ENCODE results near the gene HLA-DRB5.
"Not testable (repeated sequence)": the region's sequence is repeated elsewhere in the genome, so short reads cannot be mapped to it uniquely, and the experiment has no call there.

HLA-DRB5 gene

GRCh38 chr6:32529697-32530430 lies at the start of gene HLA-DRB5:
Gene HLA-DRB5, minus strand, starts transcription at chr6:32530287. Its CDS starts 63 bp downstream, at chr6:32530224.
- no peak for DNase-seq (ENCODE audit: low spot score)

- DNase-seq (ENCODE audit: low spot score), result no peak
Measured at GRCh38 chr6:32578962-32579361, 48.9 kb upstream of the HLA-DRB5 start.

GRCh38 chr6:32577493-32577892 lies 47.4 kb upstream of the HLA-DRB5 start:
- not testable (repeated sequence) for DNase-seq (ENCODE audit: low spot score)

GRCh38 chr6:32576250-32576649 lies 46.2 kb upstream of the HLA-DRB5 start:
- DNase-seq (ENCODE audit: low spot score), result no peak

GRCh38 chr6:32570363-32570905 lies 40.3 kb upstream of the HLA-DRB5 start:
- DNase-seq (ENCODE audit: low spot score), result no peak

GRCh38 chr6:32568561-32568960 lies 38.5 kb upstream of the HLA-DRB5 start:
- no peak for DNase-seq (ENCODE audit: low spot score)

GRCh38 chr6:32566957-32567356 lies 36.9 kb upstream of the HLA-DRB5 start:
- no peak for DNase-seq (ENCODE audit: low spot score)

- no peak for DNase-seq (ENCODE audit: low spot score)
Measured at GRCh38 chr6:32565511-32565910, 35.4 kb upstream of the HLA-DRB5 start.

GRCh38 chr6:32562940-32563339 lies 32.9 kb upstream of the HLA-DRB5 start:
- no peak for DNase-seq (ENCODE audit: low spot score)

GRCh38 chr6:32559747-32560146 lies 29.7 kb upstream of the HLA-DRB5 start:
- no peak for DNase-seq (ENCODE audit: low spot score)

- DNase-seq (ENCODE audit: low spot score), result no peak
Measured at GRCh38 chr6:32558426-32559057, 28.5 kb upstream of the HLA-DRB5 start.

- DNase-seq (ENCODE audit: low spot score), result no peak
Measured at GRCh38 chr6:32554116-32554965, 24.3 kb upstream of the HLA-DRB5 start.

GRCh38 chr6:32553037-32553742 lies 23.1 kb upstream of the HLA-DRB5 start:
- no peak for DNase-seq (ENCODE audit: low spot score)

GRCh38 chr6:32551410-32551809 lies 21.3 kb upstream of the HLA-DRB5 start:
- no peak for DNase-seq (ENCODE audit: low spot score)

- DNase-seq (ENCODE audit: low spot score), result no peak
Measured at GRCh38 chr6:32539839-32540238, 9.8 kb upstream of the HLA-DRB5 start.

- DNase-seq (ENCODE audit: low spot score), result not testable (repeated sequence)
Measured at GRCh38 chr6:32530431-32530793, 325 bp upstream of the HLA-DRB5 start.

GRCh38 chr6:32522302-32523047 lies 7.6 kb downstream of the HLA-DRB5 start:
- DNase-seq (ENCODE audit: low spot score), result no peak

- DNase-seq (ENCODE audit: low spot score), result no peak
Measured at GRCh38 chr6:32519910-32520258, 10.2 kb downstream of the HLA-DRB5 start.

- no peak for DNase-seq (ENCODE audit: low spot score)
Measured at GRCh38 chr6:32519118-32519909, 10.8 kb downstream of the HLA-DRB5 start.

GRCh38 chr6:32517654-32518445 lies 12.2 kb downstream of the HLA-DRB5 start:
- DNase-seq (ENCODE audit: low spot score), result no peak
